PC-9 (cell line): ENCODE measurements around the gene NDUFV3.

Experiments used
- CTCF ChIP-seq: fragments of 200-600 bp; sonication (generic); conservative IDR thresholded peaks from 2 replicates; pipeline ENCODE4 v1.6.1; 2017; ENCODE audit warnings: mixed run types, antibody characterized with exemption, mild to moderate bottlenecking, moderate library complexity
- EZH2 ChIP-seq: fragments of 200-600 bp; sonication (generic); IDR thresholded peaks from 2 replicates; pipeline ENCODE4 v1.8.0; 2017; ENCODE audit warnings: antibody characterized with exemption, low read depth

DNA sequence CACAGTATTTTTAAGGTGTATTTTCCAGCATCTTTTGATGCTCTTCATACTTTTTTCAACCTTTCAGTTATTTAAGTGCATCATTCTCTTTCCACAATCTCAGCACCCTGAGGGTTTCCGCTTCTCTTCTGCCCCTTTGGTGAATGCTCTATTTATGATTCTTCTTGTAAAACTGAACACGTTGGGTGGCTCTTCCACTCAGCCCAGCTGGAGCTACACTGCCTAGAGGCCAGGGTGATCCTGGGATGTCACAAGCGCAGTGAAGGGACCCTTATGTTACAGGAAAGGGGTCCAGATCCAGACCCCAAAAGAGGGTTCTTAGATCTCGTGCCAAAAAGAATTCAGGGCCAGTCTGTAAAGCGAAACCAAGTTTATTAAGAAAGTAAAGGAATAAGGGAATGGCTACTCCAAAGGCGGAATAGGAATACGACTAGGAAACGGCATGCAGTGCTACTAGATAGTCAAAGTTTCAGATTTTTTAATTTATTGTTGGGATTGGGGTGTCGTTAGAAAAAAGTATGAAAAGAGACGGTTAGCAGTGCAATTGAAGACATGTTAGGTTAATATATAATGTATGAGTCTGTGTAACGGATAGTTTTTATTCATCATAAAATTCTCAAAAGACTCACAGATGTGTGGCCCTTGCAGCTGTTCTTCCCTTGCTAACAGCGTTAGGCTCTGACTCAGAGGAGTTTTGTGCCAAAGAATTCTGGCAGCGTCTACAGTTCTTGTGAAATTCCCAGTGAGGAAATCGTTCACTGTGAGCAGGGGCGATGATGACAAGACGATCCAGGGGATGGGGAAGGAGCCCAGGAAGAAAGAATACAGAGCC, 46.7 kb downstream of the NDUFV3 start:
- TF ChIP-seq EZH2: no peak
- TF ChIP-seq CTCF: no peak
